Liver (tissue), 9 donors: ENCODE data around the gene DUXA. TPM values are rescaled to one million over a fixed set of nuclear protein-coding genes. Genes with fewer than 3 reads are reported as not detected.

ENCODE experiments used
- DNase-seq: peaks from one replicate; pipeline ENCODE4 v3.0.0-alpha.2; 2017; ENCODE audit warnings: low spot score
- H3K27ac ChIP-seq, 2 donors: one replicate each; pipeline ENCODE4 v1.7.0; 2013; ENCODE audit warnings: inconsistent platforms in 2 of 2, low read length in 2 of 2, control low read depth in 1 of 2, low read depth in 1 of 2, mild to moderate bottlenecking in 1 of 2
- H3K27me3 ChIP-seq, 4 donors: one replicate each; pipeline versions ENCODE4 v1.6.1 to v1.7.0; 2013; ENCODE audit warnings: low read length in 3 of 4, inconsistent platforms in 1 of 4, mild to moderate bottlenecking in 1 of 4, moderate library complexity in 1 of 4; ENCODE audit not compliant: control insufficient read depth in 4 of 4, insufficient read depth in 4 of 4
- H3K36me3 ChIP-seq, 4 donors: one replicate each; pipeline versions ENCODE4 v1.6.1 to v1.7.0; 2013; ENCODE audit warnings: low read length in 3 of 4, mild to moderate bottlenecking in 3 of 4, low read depth in 1 of 4, moderate library complexity in 1 of 4; ENCODE audit not compliant: control insufficient read depth in 4 of 4, insufficient read depth in 3 of 4
- H3K4me1 ChIP-seq, 4 donors: one replicate each; pipeline versions ENCODE4 v1.6.1 to v1.7.0; 2013; ENCODE audit warnings: low read length in 3 of 4, mild to moderate bottlenecking in 3 of 4, moderate library complexity in 1 of 4; ENCODE audit not compliant: control insufficient read depth in 4 of 4, insufficient read depth in 4 of 4
- H3K4me3 ChIP-seq, 3 donors: one replicate each; pipeline versions ENCODE4 v1.6.1 to v1.7.0; 2013; ENCODE audit warnings: low read length in 3 of 3, control low read depth in 1 of 3, low read depth in 1 of 3, mild to moderate bottlenecking in 1 of 3
- H3K9ac ChIP-seq, 2 donors: one replicate each; pipeline ENCODE4 v1.7.0; 2013; ENCODE audit warnings: low read length in 2 of 2, mild to moderate bottlenecking in 2 of 2, moderate library complexity in 2 of 2, control low read depth in 1 of 2, low read depth in 1 of 2
- H3K9me3 ChIP-seq, 4 donors: one replicate each; pipeline versions ENCODE4 v1.6.1 to v1.7.0; 2013; ENCODE audit warnings: low read length in 3 of 4; ENCODE audit not compliant: control insufficient read depth in 4 of 4
- ATF3 ChIP-seq: IDR thresholded peaks from 2 replicates; pipeline ENCODE4 v1.6.1; 2016; ENCODE audit warnings: antibody characterized with exemption
- CTCF ChIP-seq: fragments of 150-350 bp; IDR thresholded peaks from 2 replicates; pipeline ENCODE4 v1.5.1; 2017; ENCODE audit warnings: improper control_type of control experiment, low read depth, low read length; ENCODE audit not compliant: missing input control
- EGR1 ChIP-seq, 2 donors: IDR thresholded peaks; 2 replicates each; pipeline ENCODE4 v1.6.1; 2016 to 2018; ENCODE audit warnings: antibody characterized with exemption in 2 of 2, low read depth in 2 of 2
- FOXA1 ChIP-seq: IDR thresholded peaks from 2 replicates; pipeline ENCODE4 v1.6.1; 2016; ENCODE audit warnings: antibody characterized with exemption
- FOXA2 ChIP-seq: IDR thresholded peaks from 2 replicates; pipeline ENCODE4 v1.6.1; 2016; ENCODE audit warnings: antibody characterized with exemption
- HNF4A ChIP-seq, 2 donors: conservative IDR thresholded peaks; 2 replicates each; pipeline ENCODE4 v1.6.1; 2016; ENCODE audit warnings: antibody characterized with exemption in 2 of 2, mild to moderate bottlenecking in 2 of 2
- HNF4G ChIP-seq: IDR thresholded peaks from 2 replicates; pipeline ENCODE4 v1.6.1; 2016; ENCODE audit warnings: antibody characterized with exemption
- MAX ChIP-seq: IDR thresholded peaks from 2 replicates; pipeline ENCODE4 v1.6.1; 2016; ENCODE audit warnings: antibody characterized with exemption
- NR2F2 ChIP-seq: IDR thresholded peaks from 2 replicates; pipeline ENCODE4 v1.6.1; 2016; ENCODE audit warnings: antibody characterized with exemption
- RAD21 ChIP-seq, 2 donors: IDR thresholded peaks; 2 replicates each; pipeline ENCODE4 v1.6.1; 2016; ENCODE audit warnings: antibody characterized with exemption in 2 of 2, mild to moderate bottlenecking in 2 of 2
- REST ChIP-seq: IDR thresholded peaks from 2 replicates; pipeline ENCODE4 v1.6.1; 2016; ENCODE audit warnings: antibody characterized with exemption, mild to moderate bottlenecking
- RXRA ChIP-seq, 2 donors: IDR thresholded peaks; 2 replicates each; pipeline ENCODE4 v1.6.1; 2017 to 2018; ENCODE audit warnings: antibody characterized with exemption in 2 of 2, mild to moderate bottlenecking in 1 of 2
- SP1 ChIP-seq: IDR thresholded peaks from 2 replicates; pipeline ENCODE4 v1.6.1; 2018; ENCODE audit warnings: antibody characterized with exemption, mild to moderate bottlenecking
- YY1 ChIP-seq: IDR thresholded peaks from 2 replicates; pipeline ENCODE4 v1.6.1; 2016; ENCODE audit warnings: antibody characterized with exemption, mild to moderate bottlenecking
- ZBTB33 ChIP-seq: IDR thresholded peaks from 2 replicates; pipeline ENCODE4 v1.6.1; 2016; ENCODE audit warnings: antibody characterized with exemption
- WGBS: extraction: QIAGEN DNeasy Blood & Tissue Kit; methylation state at CpG from one replicate; pipeline ENCODE4 v1.1.7; 2013; 5-methylcytosine and 5-hydroxymethylcytosine counted together
- polyA plus RNA-seq, 2 donors: library from polyadenylated mRNA; stranded (reverse) in 1 of 2; unstranded in 1 of 2; fragments of 200-250 nt in 1 of 2; fragments of >200 nt in 1 of 2; fragmentation: Nextera tagmentation in 1 of 2; extraction: Ambion mirVana in 1 of 2; gene quantifications; one replicate each; pipeline versions ENCODE4 v1.2.1 to v1.2.3, GENCODE V29; 2013 to 2015
- total RNA-seq, 2 donors: library from RNA; depleted of rRNA; stranded (reverse); fragments of >200 nt; gene quantifications; one replicate each; pipeline ENCODE4 v1.2.3, GENCODE V29; 2014
- donor health status: healthy.
- donor health status: healthy.
- donor health status: healthy.
- donor health status: healthy.
- donor health status: healthy.

DUXA gene
- total and polyA plus RNA-seq, 4 donors = not detected

GRCh38 chr19:57111329-57111644 lies 56.0 kb downstream of the DUXA start:
- WGBS = 96% methylated on average over 1 of the region's 1 CpG
- Histone ChIP-seq H3K4me3 (peak overlapping the region in 2 of 3 donors; percentile 14 to 57), H3K27ac (no peak overlapping the region), H3K4me1 (no peaks in the 10 kb centered on the region), H3K9ac (no peak overlapping the region), H3K9me3 (peaks cover 18 to 42% (median 35%) of the 10 kb centered on the region in 4 donors), H3K27me3 (no peaks in the 10 kb centered on the region), H3K36me3 (peaks cover 0 to 2% (median 0%) of the 10 kb centered on the region in 4 donors)
- no peak for DNase-seq
- TF ChIP-seq RXRA (IDR thresholded peaks at IDR 0.05) (no peak), ZBTB33 (no peak)

GRCh38 chr19:57110592-57111328 lies 56.5 kb downstream of the DUXA start:
- DNase-seq = no peak
- Histone ChIP-seq H3K4me1 (no peaks in the 10 kb centered on the region), H3K9ac (no peak overlapping the region), H3K27me3 (no peaks in the 10 kb centered on the region), H3K36me3 (peaks cover 0 to 2% (median 0%) of the 10 kb centered on the region in 4 donors), H3K9me3 (peaks cover 18 to 42% (median 34%) of the 10 kb centered on the region in 4 donors), H3K4me3 (peak overlapping the region in 1 of 3 donors; percentile 57), H3K27ac (no peak overlapping the region)
- 83% methylated on average over 9 of the region's 9 CpGs for WGBS
- TF ChIP-seq ATF3 (no peak), RAD21 (IDR thresholded peaks at IDR 0.05) (no peak), YY1 (no peak), NR2F2 (no peak), EGR1 (IDR thresholded peaks at IDR 0.05; ENCODE audit: low read depth in 2 of 2) (no peak), REST (no peak), CTCF (no peak), FOXA1 (no peak), MAX (no peak), SP1 (no peak), HNF4G (no peak), HNF4A (conservative IDR thresholded peaks at IDR 0.05) (no peak), FOXA2 (no peak), ZBTB33 (no peak)
